GM12872 (cell line): ENCODE data around the gene RBM38.

Experiments used
- CTCF ChIP-seq: IDR thresholded peaks from 3 replicates; pipeline ENCODE4 v1.5.1; 2011; ENCODE audit warnings: low read depth, mild to moderate bottlenecking, low read length, moderate library complexity; ENCODE audit not compliant: insufficient read depth

Gene RBM38

GRCh38 chr20:57384953-57385761 lies 6.0 kb upstream of the RBM38 start:
- no peak for TF ChIP-seq CTCF

GRCh38 chr20:57385940-57386339 lies 5.3 kb upstream of the RBM38 start:
- no peak for TF ChIP-seq CTCF

GRCh38 chr20:57386762-57387161 lies 4.4 kb upstream of the RBM38 start:
- no peak for TF ChIP-seq CTCF

GRCh38 chr20:57387463-57387862 lies 3.7 kb upstream of the RBM38 start:
- TF ChIP-seq CTCF = no peak

GRCh38 chr20:57387945-57388371 lies 3.2 kb upstream of the RBM38 start:
- no peak for TF ChIP-seq CTCF

- peak; percentile 71 for TF ChIP-seq CTCF
Observed at GRCh38 chr20:57388953-57389694, 2.1 kb upstream of the RBM38 start.

- no peak for TF ChIP-seq CTCF
Observed at GRCh38 chr20:57389695-57390603, 1.2 kb upstream of the RBM38 start.
